Esophagus muscularis mucosa (tissue), 4 donors: ENCODE results near the gene PPP1R3A. TPM values are rescaled to one million over a fixed set of nuclear protein-coding genes. Genes with fewer than 3 reads are reported as not detected.
A peak's percentile ranks its signal among the peaks of the same experiment; 100 is the strongest.

Source experiments
- DNase-seq: peaks from one replicate; pipeline ENCODE4 v3.0.0-alpha.2; 2017; ENCODE audit errors: extremely low spot score
- H3K27ac ChIP-seq, 4 donors: fragments of 200-600 bp; sonication (generic); replicated peaks in 1 of 4; 1 replicate in 3 of 4; 2 replicates in 1 of 4; pipeline ENCODE4 v1.5.1; 2016 to 2019; ENCODE audit warnings: mild to moderate bottlenecking in 1 of 4
- H3K27me3 ChIP-seq, 4 donors: fragments of 200-600 bp; sonication (generic); one replicate each; pipeline versions ENCODE4 v1.5.1 to v1.6.0; 2016 to 2019
- H3K36me3 ChIP-seq, 4 donors: fragments of 200-600 bp; sonication (generic); one replicate each; pipeline ENCODE4 v1.5.1; 2016 to 2019
- H3K4me1 ChIP-seq, 4 donors: fragments of 200-600 bp; sonication (generic); one replicate each; pipeline ENCODE4 v1.5.1; 2016 to 2019
- H3K4me3 ChIP-seq, 4 donors: fragments of 200-600 bp; sonication (generic); 1 replicate in 2 of 4; 2 replicates in 2 of 4; pipeline ENCODE4 v1.5.1; 2016 to 2019; ENCODE audit warnings: mild to moderate bottlenecking in 4 of 4, moderate library complexity in 1 of 4
- H3K9me3 ChIP-seq, 4 donors: fragments of 200-600 bp; sonication (generic); 1 replicate in 3 of 4; 2 replicates in 1 of 4; pipeline ENCODE4 v1.5.1; 2016 to 2019
- EP300 ChIP-seq: sonication (generic); formaldehyde crosslinking; IDR thresholded peaks from one replicate; pipeline ENCODE4 v1.6.1; 2017; ENCODE audit warnings: antibody characterized with exemption
- POLR2A ChIP-seq: fragments of 450-650 bp; IDR thresholded peaks from one replicate; pipeline ENCODE4 v1.6.1; 2017; ENCODE audit warnings: antibody characterized with exemption, moderate library complexity, mild to moderate bottlenecking, low read depth
- POLR2AphosphoS5 ChIP-seq, 2 donors: sonication (generic); formaldehyde crosslinking; IDR thresholded peaks; one replicate each; pipeline ENCODE4 v1.6.1; 2017; ENCODE audit warnings: antibody characterized with exemption in 2 of 2
- WGBS: methylation state at CpG from one replicate; pipeline ENCODE4 v1.1.5; 2018; 5-methylcytosine and 5-hydroxymethylcytosine counted together
- intact Hi-C: fragments of 100-400 bp; cut with DNase I; formaldehyde crosslinking; loops from one replicate; pipeline ENCODE4 v1.15.1; 2023
- total RNA-seq, 4 donors: library from RNA; depleted of rRNA; stranded (reverse); fragments of >200 nt; gene quantifications; one replicate each; pipeline versions ENCODE4 v1.1.0 to v1.2.1, GENCODE V29; 2016
- TF ChIP-seq, protein P1 (sequence below), 3 experiments: fragments of 200-600 bp in 2 of 3; fragments of 450-650 bp in 1 of 3; sonication (generic) in 2 of 3; IDR thresholded peaks; one replicate each; pipeline ENCODE4 v1.5.1; 2017 to 2019; ENCODE audit warnings: antibody characterized with exemption in 3 of 3, mild to moderate bottlenecking in 2 of 3, moderate library complexity in 1 of 3

The PPP1R3A gene
- total RNA-seq, 4 donors from 2014 or later = 0.17 to 0.26 (median 0.17) TPM; not detected in 1

DNA sequence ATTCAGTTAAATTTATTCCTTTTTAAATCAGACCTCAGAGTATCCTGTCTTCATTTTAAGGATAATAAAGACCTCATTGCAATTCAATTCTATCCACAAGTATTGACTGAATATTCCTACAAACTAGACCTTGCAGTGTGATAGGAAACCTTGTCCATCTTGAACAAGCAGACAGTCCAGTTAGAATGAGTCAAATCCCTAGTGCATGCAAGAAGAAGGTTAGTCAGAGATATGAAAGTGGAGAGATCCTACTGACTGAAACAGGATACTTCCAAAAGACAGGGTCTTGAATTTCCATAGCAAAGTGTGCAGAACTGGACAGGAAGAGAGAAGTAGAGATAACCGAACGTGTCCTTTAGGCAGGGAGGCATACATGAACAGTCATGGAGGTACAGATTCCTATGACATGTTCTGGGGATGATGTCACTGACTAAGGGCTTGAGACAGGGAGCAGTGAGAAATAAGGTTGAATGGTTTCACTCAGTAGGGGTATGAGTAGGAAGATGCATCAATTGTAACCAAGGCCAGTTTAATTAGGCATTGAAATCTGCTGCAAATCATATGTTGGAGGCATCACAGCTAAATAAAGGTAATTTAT lies 45.2 kb downstream of the PPP1R3A start:
- TF ChIP-seq POLR2A = no peak
- TF ChIP-seq POLR2AphosphoS5 (IDR thresholded peaks at IDR 0.05) = no peak
- TF ChIP-seq, protein P1, sequence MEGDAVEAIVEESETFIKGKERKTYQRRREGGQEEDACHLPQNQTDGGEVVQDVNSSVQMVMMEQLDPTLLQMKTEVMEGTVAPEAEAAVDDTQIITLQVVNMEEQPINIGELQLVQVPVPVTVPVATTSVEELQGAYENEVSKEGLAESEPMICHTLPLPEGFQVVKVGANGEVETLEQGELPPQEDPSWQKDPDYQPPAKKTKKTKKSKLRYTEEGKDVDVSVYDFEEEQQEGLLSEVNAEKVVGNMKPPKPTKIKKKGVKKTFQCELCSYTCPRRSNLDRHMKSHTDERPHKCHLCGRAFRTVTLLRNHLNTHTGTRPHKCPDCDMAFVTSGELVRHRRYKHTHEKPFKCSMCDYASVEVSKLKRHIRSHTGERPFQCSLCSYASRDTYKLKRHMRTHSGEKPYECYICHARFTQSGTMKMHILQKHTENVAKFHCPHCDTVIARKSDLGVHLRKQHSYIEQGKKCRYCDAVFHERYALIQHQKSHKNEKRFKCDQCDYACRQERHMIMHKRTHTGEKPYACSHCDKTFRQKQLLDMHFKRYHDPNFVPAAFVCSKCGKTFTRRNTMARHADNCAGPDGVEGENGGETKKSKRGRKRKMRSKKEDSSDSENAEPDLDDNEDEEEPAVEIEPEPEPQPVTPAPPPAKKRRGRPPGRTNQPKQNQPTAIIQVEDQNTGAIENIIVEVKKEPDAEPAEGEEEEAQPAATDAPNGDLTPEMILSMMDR (IDR thresholded peaks at IDR 0.05) = no peak
- TF ChIP-seq EP300 = no peak
- Histone ChIP-seq H3K36me3 (no peaks in the 10 kb centered on the region), H3K9me3 (no peaks in the 10 kb centered on the region), H3K27ac (no peak overlapping the region), H3K27me3 (no peaks in the 10 kb centered on the region), H3K4me1 (no peaks in the 10 kb centered on the region), H3K4me3 (no peak overlapping the region)
- DNase-seq = no peak
- 67% methylated on average over 2 of the region's 2 CpGs for WGBS
- intact Hi-C loops = no loop called here

DNA sequence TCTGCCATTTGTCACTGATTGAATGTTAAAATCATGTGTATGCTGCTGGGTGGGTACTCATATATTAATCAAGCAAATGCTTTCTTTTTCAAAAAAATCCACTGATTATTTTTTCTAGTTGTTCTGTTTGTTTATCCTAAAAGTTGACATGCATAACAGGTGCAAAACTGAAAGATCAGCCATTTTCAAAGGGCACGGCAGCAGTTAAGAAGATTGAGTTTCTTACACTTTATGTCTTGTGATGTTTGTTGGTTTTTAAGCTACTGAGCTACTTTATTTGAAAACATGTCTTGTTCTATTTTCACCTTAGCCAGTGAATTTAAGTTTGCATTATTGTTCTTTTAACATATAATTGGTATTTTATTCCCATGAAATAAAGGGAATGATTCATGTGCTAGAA lies 45.8 kb downstream of the PPP1R3A start:
- no peak for DNase-seq
- H3K9me3 ChIP-seq = no peaks in the 10 kb centered on the region
- H3K4me1 ChIP-seq = no peaks in the 10 kb centered on the region
- no peak overlapping the region for H3K27ac ChIP-seq
- H3K36me3 ChIP-seq = no peaks in the 10 kb centered on the region
- TF ChIP-seq POLR2A (no peak), EP300 (no peak), POLR2AphosphoS5 (IDR thresholded peaks at IDR 0.05) (no peak)
- TF ChIP-seq, protein P1 (IDR thresholded peaks at IDR 0.05) = no peak
- no peaks in the 10 kb centered on the region for H3K27me3 ChIP-seq
- H3K4me3 ChIP-seq = no peak overlapping the region
- 79% methylated on average over 1 of the region's 1 CpG for WGBS
- intact Hi-C loops = no loop called here

DNA sequence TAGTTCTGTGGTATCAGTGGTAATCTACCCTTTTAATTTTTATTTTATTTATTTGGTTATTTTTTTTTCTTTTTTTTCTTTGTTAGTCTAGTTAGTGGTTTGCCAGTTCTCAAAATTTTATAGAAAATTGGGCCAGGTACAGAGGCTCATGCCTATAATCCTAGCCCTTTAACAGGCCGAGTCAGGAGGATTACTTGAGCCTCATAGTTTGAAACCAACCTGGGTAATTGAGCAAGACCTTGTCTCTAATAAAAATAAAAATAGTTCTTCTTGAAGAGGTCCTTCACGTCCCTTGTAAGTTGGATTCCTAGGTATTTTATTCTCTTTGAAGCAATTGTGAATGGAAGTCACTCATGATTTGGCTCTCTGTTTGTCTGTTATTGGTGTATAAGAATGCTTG lies 51.5 kb downstream of the PPP1R3A start:
- Histone ChIP-seq H3K9me3 (no peaks in the 10 kb centered on the region), H3K4me3 (no peak overlapping the region), H3K27ac (no peak overlapping the region), H3K36me3 (no peaks in the 10 kb centered on the region), H3K27me3 (no peaks in the 10 kb centered on the region), H3K4me1 (no peaks in the 10 kb centered on the region)
- no peak for DNase-seq
- intact Hi-C loops = no loop called here
- 78% methylated on average over 2 of the region's 2 CpGs for WGBS
- TF ChIP-seq POLR2AphosphoS5 (IDR thresholded peaks at IDR 0.05) = no peak
- no peak for TF ChIP-seq POLR2A
- TF ChIP-seq, protein P1 (IDR thresholded peaks at IDR 0.05) = no peak
- no peak for TF ChIP-seq EP300

DNA sequence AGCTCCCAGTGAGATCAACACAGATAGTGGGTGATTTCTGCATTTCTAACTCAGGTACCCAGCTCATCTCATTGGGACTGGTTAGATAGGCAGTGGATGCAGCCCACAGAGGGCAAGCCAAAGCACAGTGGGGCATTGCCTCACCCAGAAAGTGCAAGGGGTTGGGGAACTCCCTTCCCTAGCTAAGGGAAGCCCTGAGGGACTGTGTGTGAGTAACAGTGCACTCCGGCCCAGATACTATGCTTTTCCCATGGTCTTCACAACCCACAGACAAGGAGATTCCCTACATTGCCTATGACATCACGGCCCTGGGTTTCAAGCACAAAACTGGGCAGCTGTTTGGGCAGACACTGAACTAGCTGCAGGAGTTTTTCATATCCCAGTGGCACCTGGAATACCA lies 62.8 kb downstream of the PPP1R3A start:
- 85% methylated on average over 2 of the region's 2 CpGs for WGBS
- Histone ChIP-seq H3K36me3 (no peaks in the 10 kb centered on the region), H3K27me3 (no peaks in the 10 kb centered on the region), H3K9me3 (no peaks in the 10 kb centered on the region), H3K4me3 (no peak overlapping the region), H3K4me1 (peaks cover 0 to 4% (median 0%) of the 10 kb centered on the region in 4 donors), H3K27ac (no peak overlapping the region)
- DNase-seq = no peak
- TF ChIP-seq EP300 = no peak
- no peak for TF ChIP-seq POLR2AphosphoS5 (IDR thresholded peaks at IDR 0.05)
- TF ChIP-seq, protein P1 (IDR thresholded peaks at IDR 0.05) = no peak
- no peak for TF ChIP-seq POLR2A
- intact Hi-C loops = no loop called here

DNA sequence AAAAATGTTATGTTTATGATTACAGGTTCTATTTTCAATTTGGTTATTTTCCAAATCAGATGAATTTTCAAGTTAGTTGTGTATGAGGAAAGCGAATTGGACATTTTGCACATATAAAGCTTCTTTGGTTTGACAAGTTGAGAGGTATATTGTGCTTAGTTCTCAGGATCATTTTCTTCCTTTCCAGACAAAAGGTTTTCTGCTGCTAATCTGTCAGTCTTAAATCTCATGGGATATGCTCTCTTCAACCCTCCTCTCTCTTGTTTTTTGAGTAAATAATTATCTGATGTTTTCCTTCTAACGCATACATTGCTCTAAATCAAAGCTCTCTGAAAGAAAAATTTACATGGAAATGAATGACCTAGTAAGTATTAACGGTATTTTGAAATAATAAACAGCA lies 77.9 kb downstream of the PPP1R3A start:
- intact Hi-C loops = no loop called here
- Histone ChIP-seq H3K27me3 (no peaks in the 10 kb centered on the region), H3K4me1 (peaks cover under 1 to 15% (median 10%) of the 10 kb centered on the region in 4 donors), H3K27ac (peak overlapping the region; percentile 41 to 55 (median 49)), H3K4me3 (no peak overlapping the region), H3K9me3 (no peaks in the 10 kb centered on the region), H3K36me3 (no peaks in the 10 kb centered on the region)
- DNase-seq = no peak
- WGBS = 31% methylated on average over 3 of the region's 3 CpGs
- TF ChIP-seq EP300 (no peak), POLR2AphosphoS5 (IDR thresholded peaks at IDR 0.05) (no peak), POLR2A (no peak)
- TF ChIP-seq, protein P1 (IDR thresholded peaks at IDR 0.05) = no peak
